Sigmoid colon (tissue), 7 donors: Measurements from ENCODE around the gene NSFL1C. TPM values are rescaled to one million over a fixed set of nuclear protein-coding genes. Genes with fewer than 3 reads are reported as not detected.

Experiments
- DNase-seq: peaks from one replicate; pipeline ENCODE4 v3.0.0-alpha.2; 2019
- H3K27ac ChIP-seq, 4 donors: fragments of 200-600 bp; sonication (generic); one replicate each; pipeline ENCODE4 v1.5.1; 2016 to 2019; ENCODE audit warnings: mild to moderate bottlenecking in 1 of 4
- H3K27me3 ChIP-seq, 3 donors: fragments of 200-600 bp; sonication (generic); one replicate each; pipeline ENCODE4 v1.5.1; 2019; ENCODE audit warnings: mild to moderate bottlenecking in 1 of 3
- H3K36me3 ChIP-seq, 4 donors: fragments of 200-600 bp; sonication (generic); one replicate each; pipeline ENCODE4 v1.5.1; 2016 to 2019
- H3K4me1 ChIP-seq, 4 donors: fragments of 200-600 bp; sonication (generic); one replicate each; pipeline ENCODE4 v1.5.1; 2017 to 2019
- H3K4me3 ChIP-seq, 4 donors: fragments of 200-600 bp; sonication (generic); one replicate each; pipeline ENCODE4 v1.5.1; 2017 to 2019; ENCODE audit warnings: mild to moderate bottlenecking in 2 of 4, moderate library complexity in 1 of 4
- H3K9me3 ChIP-seq, 4 donors: fragments of 200-600 bp in 3 of 4; sonication (generic) in 3 of 4; one replicate each; pipeline versions ENCODE4 v1.5.1 to v1.6.1; 2013 to 2019
- EP300 ChIP-seq, 4 donors: sonication (generic); formaldehyde crosslinking; IDR thresholded peaks; one replicate each; pipeline ENCODE4 v1.6.1; 2017; ENCODE audit warnings: antibody characterized with exemption in 4 of 4
- POLR2A ChIP-seq, 2 donors: fragments of 450-650 bp; IDR thresholded peaks; one replicate each; pipeline ENCODE4 v1.6.1; 2016; ENCODE audit warnings: antibody characterized with exemption in 2 of 2, mild to moderate bottlenecking in 2 of 2, moderate library complexity in 2 of 2
- POLR2AphosphoS5 ChIP-seq, 4 donors: sonication (generic); formaldehyde crosslinking; IDR thresholded peaks; one replicate each; pipeline ENCODE4 v1.6.1; 2017; ENCODE audit warnings: antibody characterized with exemption in 4 of 4
- WGBS, 2 donors: extraction: QIAGEN DNeasy Blood & Tissue Kit; methylation state at CpG; one replicate each; pipeline ENCODE4 v1.1.7; 2013; 5-methylcytosine and 5-hydroxymethylcytosine counted together
- intact Hi-C: fragments of 100-400 bp; cut with DNase I; formaldehyde crosslinking; loops from one replicate; pipeline ENCODE4 v1.15.1; 2023
- polyA plus RNA-seq, 3 donors: library from polyadenylated mRNA; stranded (reverse); fragments of 200-250 nt; gene quantifications; one replicate each; pipeline ENCODE4 v1.2.3, GENCODE V29; 2013
- total RNA-seq, 4 donors: library from RNA; depleted of rRNA; stranded (reverse); fragments of >200 nt; gene quantifications; one replicate each; pipeline ENCODE4 v1.1.0, GENCODE V29; 2016
- TF ChIP-seq, protein P1 (sequence below), 4 experiments: fragments of 450-650 bp in 3 of 4; fragments of 200-600 bp in 1 of 4; IDR thresholded peaks; one replicate each; pipeline ENCODE4 v1.5.1; 2016 to 2019; ENCODE audit warnings: antibody characterized with exemption in 4 of 4, mild to moderate bottlenecking in 3 of 4, moderate library complexity in 2 of 4
- donor health status: healthy with polysubstance abuse.
- donor health status: Bipolar disorder and iron deficiency.
- donor health status: healthy.

NSFL1C gene
- total and polyA plus RNA-seq, 7 donors: 33.5 to 61.9 (median 46.5) TPM

DNA sequence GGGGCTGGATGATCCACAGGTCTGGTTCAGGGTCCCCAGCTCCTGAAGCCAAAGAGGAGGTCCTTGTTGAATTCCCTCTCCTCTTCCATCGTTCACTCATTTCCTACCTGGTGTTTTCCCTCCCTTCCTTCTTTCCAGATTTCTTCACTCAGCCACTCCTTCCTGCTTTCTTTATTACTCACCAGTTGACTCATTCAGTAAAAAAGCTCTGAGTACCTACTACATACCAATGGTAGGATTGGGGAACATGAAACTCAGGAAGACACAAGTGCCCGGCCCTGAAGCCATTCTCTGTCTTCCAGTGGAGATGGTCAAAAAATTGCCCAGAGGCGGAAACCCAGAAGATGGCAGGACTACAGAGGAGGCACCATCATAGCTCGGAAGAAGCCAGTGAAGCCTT, 11.9 kb upstream of the NSFL1C start:
- intact Hi-C loops: no loop called here
- 86 to 90% methylated on average over 4 of the region's 4 CpGs for WGBS, 2 donors
- TF ChIP-seq POLR2A (IDR thresholded peaks at IDR 0.05) (no peak), POLR2AphosphoS5 (IDR thresholded peaks at IDR 0.05) (no peak), EP300 (IDR thresholded peaks at IDR 0.05) (no peak)
- TF ChIP-seq, protein P1, sequence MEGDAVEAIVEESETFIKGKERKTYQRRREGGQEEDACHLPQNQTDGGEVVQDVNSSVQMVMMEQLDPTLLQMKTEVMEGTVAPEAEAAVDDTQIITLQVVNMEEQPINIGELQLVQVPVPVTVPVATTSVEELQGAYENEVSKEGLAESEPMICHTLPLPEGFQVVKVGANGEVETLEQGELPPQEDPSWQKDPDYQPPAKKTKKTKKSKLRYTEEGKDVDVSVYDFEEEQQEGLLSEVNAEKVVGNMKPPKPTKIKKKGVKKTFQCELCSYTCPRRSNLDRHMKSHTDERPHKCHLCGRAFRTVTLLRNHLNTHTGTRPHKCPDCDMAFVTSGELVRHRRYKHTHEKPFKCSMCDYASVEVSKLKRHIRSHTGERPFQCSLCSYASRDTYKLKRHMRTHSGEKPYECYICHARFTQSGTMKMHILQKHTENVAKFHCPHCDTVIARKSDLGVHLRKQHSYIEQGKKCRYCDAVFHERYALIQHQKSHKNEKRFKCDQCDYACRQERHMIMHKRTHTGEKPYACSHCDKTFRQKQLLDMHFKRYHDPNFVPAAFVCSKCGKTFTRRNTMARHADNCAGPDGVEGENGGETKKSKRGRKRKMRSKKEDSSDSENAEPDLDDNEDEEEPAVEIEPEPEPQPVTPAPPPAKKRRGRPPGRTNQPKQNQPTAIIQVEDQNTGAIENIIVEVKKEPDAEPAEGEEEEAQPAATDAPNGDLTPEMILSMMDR (IDR thresholded peaks at IDR 0.05): no peak

DNA sequence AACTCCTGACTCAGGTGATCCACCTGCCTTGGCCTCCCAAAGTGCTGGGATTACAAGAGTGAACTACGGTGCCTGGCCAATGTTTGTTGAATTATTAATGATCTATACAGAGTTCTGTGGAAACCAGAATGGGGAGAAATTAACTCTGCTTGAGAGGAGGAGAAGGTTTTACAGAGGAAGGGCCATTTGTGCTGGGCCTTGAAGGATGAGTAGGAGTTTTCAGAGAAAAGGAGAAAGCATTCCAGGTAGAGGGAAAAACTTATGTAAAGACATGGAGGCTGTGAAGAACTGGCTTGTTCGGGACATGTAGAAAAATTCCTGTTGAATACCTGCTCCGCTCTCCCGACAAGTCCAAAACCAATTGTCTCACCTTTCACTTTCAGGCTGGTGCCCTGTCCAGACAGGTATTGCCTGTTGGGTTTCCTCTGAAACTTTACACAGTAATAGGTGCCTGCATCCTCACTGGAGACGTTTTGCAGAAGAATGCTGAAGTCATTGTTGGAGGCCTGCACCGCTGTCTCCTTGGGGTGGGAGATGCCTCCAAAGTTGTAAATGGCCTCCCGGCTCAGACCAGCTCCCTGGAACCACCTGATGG, 11.3 kb upstream of the NSFL1C start:
- H3K36me3 ChIP-seq: no peaks in the 10 kb centered on the region
- TF ChIP-seq EP300 (IDR thresholded peaks at IDR 0.05) (no peak), POLR2AphosphoS5 (IDR thresholded peaks at IDR 0.05) (no peak)
- H3K27me3 ChIP-seq: peaks cover 0 to 4% (median 0%) of the 10 kb centered on the region in 3 donors
- H3K27ac ChIP-seq: no peak overlapping the region
- intact Hi-C loops: no loop called here
- H3K4me3 ChIP-seq: no peak overlapping the region
- no peaks in the 10 kb centered on the region for H3K4me1 ChIP-seq
- no peaks in the 10 kb centered on the region for H3K9me3 ChIP-seq
- no peak for DNase-seq
- 93 to 95% methylated on average over 7 of the region's 7 CpGs for WGBS, 2 donors

More for the DNA sequence above, 11.9 kb upstream of the NSFL1C start:
- Histone ChIP-seq H3K27me3 (peaks cover 0 to 4% (median 0%) of the 10 kb centered on the region in 3 donors), H3K27ac (no peak overlapping the region), H3K36me3 (no peaks in the 10 kb centered on the region), H3K4me1 (no peaks in the 10 kb centered on the region), H3K9me3 (no peaks in the 10 kb centered on the region), H3K4me3 (no peak overlapping the region)
- DNase-seq: no peak

DNA sequence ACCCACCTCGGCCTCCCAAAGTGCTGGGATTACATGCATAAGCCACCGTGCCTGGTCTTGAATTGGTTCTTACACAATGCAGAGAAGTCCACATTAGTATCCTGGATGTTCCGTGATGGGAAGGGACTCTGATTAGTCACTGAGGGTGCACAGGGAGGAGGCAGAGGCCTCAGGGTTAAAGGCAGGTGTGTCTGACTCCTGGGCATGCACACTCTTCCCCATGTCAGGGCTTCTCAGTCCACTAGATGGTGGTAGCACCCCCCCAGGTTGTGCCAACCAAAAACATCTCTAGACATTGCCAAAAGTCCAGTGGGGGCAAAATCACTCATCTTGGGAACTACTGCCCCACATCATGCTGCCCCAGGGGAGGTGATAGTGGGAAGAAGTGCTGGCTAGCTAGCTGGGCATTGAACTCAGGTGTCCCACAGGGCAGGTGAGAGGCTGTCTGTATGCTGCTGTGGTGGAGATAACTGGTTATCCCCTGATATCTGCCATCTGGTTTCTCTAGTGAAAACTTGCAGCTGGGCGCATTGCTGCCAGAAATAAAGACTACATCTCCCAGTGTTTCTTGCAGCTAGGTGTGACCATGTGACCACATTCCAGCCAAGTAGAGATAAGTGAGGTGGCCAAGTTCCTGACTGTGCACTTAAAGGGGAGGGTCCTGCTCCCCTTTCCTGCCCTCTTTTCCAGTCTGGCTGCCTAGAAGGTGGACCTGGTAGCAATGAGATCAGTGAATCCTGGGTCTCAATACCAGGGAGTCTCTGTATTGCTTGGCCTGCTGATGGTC, 8.4 kb upstream of the NSFL1C start:
- Histone ChIP-seq H3K36me3 (no peaks in the 10 kb centered on the region), H3K4me1 (peaks cover 0 to 5% (median 2%) of the 10 kb centered on the region in 4 donors), H3K9me3 (no peaks in the 10 kb centered on the region), H3K27me3 (no peaks in the 10 kb centered on the region), H3K4me3 (no peak overlapping the region), H3K27ac (no peak overlapping the region)
- TF ChIP-seq EP300 (IDR thresholded peaks at IDR 0.05) (no peak), POLR2A (IDR thresholded peaks at IDR 0.05) (no peak)
- 84 to 89% methylated on average over 4 of the region's 4 CpGs for WGBS, 2 donors
- no peak for DNase-seq
- intact Hi-C loops: no loop called here

DNA sequence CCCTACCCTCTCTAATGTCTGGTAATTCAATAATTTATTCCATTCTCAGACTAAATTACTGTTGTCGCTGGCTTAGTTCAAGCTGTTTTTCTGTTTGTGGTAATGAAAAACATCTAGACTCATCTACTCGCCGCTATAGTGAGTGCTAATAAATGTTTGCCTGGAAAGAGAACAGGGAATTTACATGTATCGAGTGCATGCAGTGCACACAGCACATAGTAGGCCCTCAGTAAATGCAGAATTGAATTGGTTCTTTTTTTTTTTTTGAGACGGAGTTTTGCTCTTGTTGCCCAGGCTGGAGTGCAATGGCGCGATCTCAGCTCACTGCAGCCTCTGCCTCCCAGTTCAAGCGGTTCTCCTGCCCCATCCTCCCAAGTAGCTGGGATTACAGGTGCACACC, 7.7 kb upstream of the NSFL1C start:
- no peaks in the 10 kb centered on the region for H3K9me3 ChIP-seq
- H3K27ac ChIP-seq: no peak overlapping the region
- 97 to 98% methylated on average over 8 of the region's 8 CpGs for WGBS, 2 donors
- TF ChIP-seq EP300 (IDR thresholded peaks at IDR 0.05) (no peak), POLR2A (IDR thresholded peaks at IDR 0.05) (no peak), POLR2AphosphoS5 (IDR thresholded peaks at IDR 0.05) (no peak)
- TF ChIP-seq, protein P1 (IDR thresholded peaks at IDR 0.05): no peak
- H3K4me3 ChIP-seq: no peak overlapping the region
- H3K4me1 ChIP-seq: peaks cover 0 to 10% (median 8%) of the 10 kb centered on the region in 4 donors
- intact Hi-C loops: no loop called here
- H3K27me3 ChIP-seq: no peaks in the 10 kb centered on the region
- DNase-seq: no peak
- no peaks in the 10 kb centered on the region for H3K36me3 ChIP-seq

DNA sequence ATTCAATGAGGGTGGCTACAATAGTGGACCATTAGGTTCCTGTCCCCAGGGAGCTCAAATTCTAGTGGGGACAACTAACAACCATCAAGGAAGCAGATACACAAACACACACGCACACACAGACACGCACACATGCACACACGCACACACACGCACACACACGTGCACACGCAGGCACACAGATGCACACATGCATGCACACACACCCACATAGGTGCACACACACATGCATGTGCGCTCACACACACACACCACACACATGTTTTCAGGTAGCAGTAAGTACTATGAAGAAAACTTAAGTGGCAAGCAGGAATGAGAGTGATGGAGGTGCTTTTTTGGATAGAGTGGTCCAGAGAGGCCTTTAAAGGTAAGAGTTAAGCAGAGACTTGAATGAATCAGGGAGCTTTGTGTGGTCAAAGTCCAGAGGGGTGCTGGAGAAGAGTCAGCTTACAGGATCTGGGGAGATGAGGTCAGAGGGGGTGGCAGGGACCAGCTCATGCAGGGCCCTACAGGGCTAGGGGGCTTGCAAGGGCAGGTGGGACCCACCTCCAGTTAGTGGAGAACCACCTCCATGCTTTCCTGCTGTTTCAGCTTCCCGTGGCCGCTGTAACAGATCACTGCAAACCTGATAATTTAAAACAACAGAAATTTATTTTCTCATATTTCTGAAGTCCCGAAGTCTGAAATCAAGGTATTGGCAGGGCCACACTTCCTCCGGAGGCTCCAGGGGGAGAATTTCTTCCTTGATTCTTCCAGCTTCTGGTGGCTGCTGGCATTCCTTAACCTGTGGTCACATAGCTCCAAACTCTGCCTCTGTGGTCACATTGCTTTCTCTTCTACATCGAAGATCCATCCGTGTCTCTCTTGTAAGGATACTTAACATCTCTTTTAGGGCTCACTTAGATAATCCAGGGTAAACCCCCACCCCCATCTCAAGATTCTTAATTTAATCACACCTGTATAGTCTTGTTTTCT, 6.9 kb upstream of the NSFL1C start:
- DNase-seq: no peak
- Histone ChIP-seq H3K27me3 (no peaks in the 10 kb centered on the region), H3K4me3 (no peak overlapping the region), H3K9me3 (no peaks in the 10 kb centered on the region), H3K36me3 (no peaks in the 10 kb centered on the region), H3K27ac (no peak overlapping the region), H3K4me1 (peaks cover 0 to 11% (median 10%) of the 10 kb centered on the region in 4 donors)
- WGBS, 2 donors: 89 to 92% methylated on average over 13 of the region's 13 CpGs
- intact Hi-C loops: no loop called here
- TF ChIP-seq, protein P1 (IDR thresholded peaks at IDR 0.05): no peak
